ENCODE data around the gene ZNF597.

Gene ZNF597

DNA sequence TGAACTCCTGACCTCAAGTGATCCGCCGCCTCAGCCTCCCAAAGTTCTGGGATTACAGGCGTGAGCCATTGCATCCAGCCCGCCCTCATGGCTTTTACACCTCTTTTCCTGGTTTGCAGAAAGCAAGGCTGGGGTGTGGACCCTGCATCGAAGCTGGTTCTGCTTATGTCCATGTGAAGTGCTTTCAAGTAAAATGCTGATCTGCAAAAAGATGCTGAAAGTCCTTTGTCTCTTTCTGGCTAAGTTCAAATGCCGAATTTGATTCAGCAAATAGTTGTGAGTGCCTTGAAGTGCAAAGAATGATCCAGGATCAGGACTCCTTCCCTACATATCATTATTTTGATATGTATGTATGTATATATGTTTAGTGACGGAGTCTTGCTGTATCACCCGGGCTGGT, 17.3 kb upstream of the ZNF597 start:
- peaks cover 3 to 4% of the 10 kb centered on the region in 2 experiments for H3K36me3 ChIP-seq (ENCODE audit: control insufficient read depth in 1 of 2, insufficient read depth in 2 of 2, low read depth in 1 of 2, low read length in 2 of 2)
- no peak overlapping the region for H3K4me3 ChIP-seq (ENCODE audit: insufficient read depth in 1 of 2, low read depth in 1 of 2, low read length in 2 of 2)
- H2BK12ac ChIP-seq (ENCODE audit: low read length in 2 of 2) = no peak overlapping the region
- no peak overlapping the region for H2AFZ ChIP-seq (ENCODE audit: low read depth, low read length)
- no peak overlapping the region for H3K27ac ChIP-seq (ENCODE audit: low read length, poor library complexity, severe bottlenecking)
- H3K9ac ChIP-seq (ENCODE audit: low read length) = no peak overlapping the region
- H3K9me3 ChIP-seq (ENCODE audit: control insufficient read depth, low read length) = no peaks in the 10 kb centered on the region
- no peak overlapping the region for H3K23ac ChIP-seq (ENCODE audit: low read length in 2 of 2)
- H4K8ac ChIP-seq (ENCODE audit: low read length) = no peak overlapping the region
- peaks cover 1% of the 10 kb centered on the region for H3K79me1 ChIP-seq (replicated peaks; ENCODE audit: low read length, poor library complexity, severe bottlenecking)
- H3K27me3 ChIP-seq (ENCODE audit: control insufficient read depth in 1 of 2, insufficient read depth in 1 of 2, low read length in 2 of 2) = no peaks in the 10 kb centered on the region
- no peak overlapping the region for H2BK5ac ChIP-seq (ENCODE audit: low read depth, low read length, poor library complexity, severe bottlenecking)
- no peak overlapping the region for H3K4me2 ChIP-seq (ENCODE audit: low read length, poor library complexity, severe bottlenecking)
- no peak overlapping the region for H2BK120ac ChIP-seq (ENCODE audit: low read depth, low read length)
- H3K14ac ChIP-seq (ENCODE audit: low read length in 2 of 2) = no peak overlapping the region
- DNase-seq = no peak
- no peak overlapping the region for H4K91ac ChIP-seq (ENCODE audit: low read length)
- no peak overlapping the region for H3K4ac ChIP-seq (ENCODE audit: low read depth in 1 of 2, low read length in 2 of 2)
- WGBS = 98% methylated on average over 5 of the region's 8 CpGs
- H2BK15ac ChIP-seq (ENCODE audit: low read depth, poor library complexity, severe bottlenecking) = no peak overlapping the region
- H2AK5ac ChIP-seq (ENCODE audit: low read length, severe bottlenecking) = no peak overlapping the region
- no peak overlapping the region for H3K18ac ChIP-seq (ENCODE audit: low read depth in 1 of 2, low read length in 2 of 2)
- H3K4me1 ChIP-seq (ENCODE audit: control insufficient read depth, insufficient read depth, low read depth, low read length) = peaks cover 15% of the 10 kb centered on the region

DNA sequence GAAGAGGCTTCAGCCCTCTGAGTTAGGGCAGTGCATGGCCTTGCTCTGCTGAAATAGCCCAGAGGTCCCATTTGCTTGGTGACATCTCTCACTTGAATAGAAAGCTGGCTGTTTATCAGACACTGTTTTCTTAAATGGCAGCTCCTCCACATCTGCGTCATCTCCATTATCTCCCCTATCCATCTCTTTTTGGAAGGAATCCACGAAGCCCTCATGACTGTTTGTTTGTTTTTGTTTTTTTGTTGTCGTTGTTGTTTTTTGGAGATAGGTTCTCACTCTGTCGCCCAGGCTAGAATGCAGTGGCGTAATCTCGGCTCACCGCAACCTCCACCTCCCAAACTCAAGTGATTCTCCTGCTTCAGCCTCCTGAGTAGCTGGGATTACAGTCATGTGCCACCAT, 16.8 kb upstream of the ZNF597 start:
- H4K8ac ChIP-seq (ENCODE audit: low read length) = no peak overlapping the region
- H3K79me1 ChIP-seq (replicated peaks; ENCODE audit: low read length, poor library complexity, severe bottlenecking) = peaks cover 1% of the 10 kb centered on the region
- H3K36me3 ChIP-seq (ENCODE audit: control insufficient read depth in 1 of 2, insufficient read depth in 2 of 2, low read depth in 1 of 2, low read length in 2 of 2) = no peaks in the 10 kb centered on the region
- H2BK12ac ChIP-seq (ENCODE audit: low read length in 2 of 2) = no peak overlapping the region
- H3K4me3 ChIP-seq (ENCODE audit: insufficient read depth in 1 of 2, low read depth in 1 of 2, low read length in 2 of 2) = peak overlapping the region in 1 of 2 experiments; percentile 97
- no peaks in the 10 kb centered on the region for H3K27me3 ChIP-seq (ENCODE audit: control insufficient read depth in 1 of 2, insufficient read depth in 1 of 2, low read length in 2 of 2)
- H3K9me3 ChIP-seq (ENCODE audit: control insufficient read depth, low read length) = no peaks in the 10 kb centered on the region
- H2BK5ac ChIP-seq (ENCODE audit: low read depth, low read length, poor library complexity, severe bottlenecking) = no peak overlapping the region
- H3K4ac ChIP-seq (ENCODE audit: low read depth in 1 of 2, low read length in 2 of 2) = no peak overlapping the region
- no peak overlapping the region for H4K91ac ChIP-seq (ENCODE audit: low read length)
- no peak overlapping the region for H2AFZ ChIP-seq (ENCODE audit: low read depth, low read length)
- no peak overlapping the region for H3K23ac ChIP-seq (ENCODE audit: low read length in 2 of 2)
- no peak overlapping the region for H3K18ac ChIP-seq (ENCODE audit: low read depth in 1 of 2, low read length in 2 of 2)
- H3K9ac ChIP-seq (ENCODE audit: low read length) = peak overlapping the region; percentile 98
- peak; percentile 11 for DNase-seq
- peak overlapping the region; percentile 4 for H2AK5ac ChIP-seq (ENCODE audit: low read length, severe bottlenecking)
- no peak overlapping the region for H3K14ac ChIP-seq (ENCODE audit: low read length in 2 of 2)
- peak overlapping the region; percentile 17 for H3K4me2 ChIP-seq (ENCODE audit: low read length, poor library complexity, severe bottlenecking)
- 60% methylated on average over 2 of the region's 7 CpGs for whole genome bisulfite sequencing
- no peak overlapping the region for H2BK120ac ChIP-seq (ENCODE audit: low read depth, low read length)
- no peak overlapping the region for H2BK15ac ChIP-seq (ENCODE audit: low read depth, poor library complexity, severe bottlenecking)
- peaks cover 12% of the 10 kb centered on the region for H3K4me1 ChIP-seq (ENCODE audit: control insufficient read depth, insufficient read depth, low read depth, low read length)
- peak overlapping the region; percentile 21 for H3K27ac ChIP-seq (ENCODE audit: low read length, poor library complexity, severe bottlenecking)

DNA sequence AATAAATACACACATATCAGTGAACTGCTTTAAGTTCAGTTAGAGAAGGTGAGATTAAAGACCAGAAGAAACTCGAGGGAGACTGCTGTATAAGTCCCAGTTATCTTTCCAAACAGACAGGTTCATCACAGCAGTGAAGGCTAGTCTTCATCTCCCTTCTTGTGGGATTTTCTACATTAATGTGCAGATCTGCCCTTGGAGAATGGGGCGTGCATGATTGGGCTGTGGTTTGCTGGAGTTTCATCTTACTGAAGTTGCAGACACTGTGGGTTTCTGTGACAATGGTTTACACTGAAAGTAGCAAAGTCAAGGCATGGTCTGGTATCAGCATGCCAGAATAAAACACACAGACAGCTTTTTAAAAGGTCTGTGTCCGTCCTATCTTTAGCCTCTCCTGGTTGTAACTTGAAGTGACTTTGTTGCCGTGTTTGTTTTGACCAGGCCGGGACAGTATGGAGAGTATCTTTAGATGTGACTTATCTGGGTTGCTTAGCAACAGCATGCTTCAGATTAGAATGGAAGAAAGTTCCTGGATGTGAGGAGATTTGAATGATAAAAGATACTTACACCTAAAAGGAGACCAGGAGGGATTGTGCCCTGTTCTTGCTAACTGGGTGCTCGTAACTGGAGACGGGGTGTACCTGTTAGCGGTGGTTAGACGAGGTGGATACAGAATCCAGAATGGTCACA, 16.2 kb upstream of the ZNF597 start:
- no peaks in the 10 kb centered on the region for H3K9me3 ChIP-seq (ENCODE audit: control insufficient read depth, low read length)
- WGBS = 57% methylated on average over 9 of the region's 9 CpGs

DNA sequence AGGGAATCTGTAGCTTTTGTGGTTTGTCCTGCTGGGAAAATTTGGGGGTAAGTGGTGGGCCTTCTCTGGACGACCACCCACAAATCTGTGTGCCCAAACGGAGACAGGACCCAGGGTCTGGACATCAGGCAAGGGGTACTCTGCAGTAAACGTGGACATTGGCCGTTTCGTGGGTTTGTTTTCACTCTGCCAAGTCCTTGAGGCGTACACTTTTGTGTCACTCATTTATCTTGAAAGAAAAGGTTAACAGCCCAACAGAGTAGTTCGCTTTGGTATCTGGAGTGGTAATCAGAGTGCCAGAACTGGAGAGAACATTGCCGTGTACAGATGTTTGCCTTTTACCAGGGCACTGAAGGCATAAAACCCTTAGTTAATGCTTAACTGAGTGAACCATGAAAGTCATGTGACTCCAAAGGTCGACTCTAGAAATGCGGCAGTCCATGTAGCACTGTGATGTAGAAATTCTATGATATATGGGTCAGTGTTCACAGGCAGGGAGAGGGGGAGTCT, 15.6 kb upstream of the ZNF597 start:
- peaks cover 1% of the 10 kb centered on the region for H3K79me1 ChIP-seq (replicated peaks; ENCODE audit: low read length, poor library complexity, severe bottlenecking)
- H3K27ac ChIP-seq (ENCODE audit: low read length, poor library complexity, severe bottlenecking) = peak overlapping the region; percentile 96
- peak overlapping the region; percentile 84 for H2AK5ac ChIP-seq (ENCODE audit: low read length, severe bottlenecking)
- H3K18ac ChIP-seq (ENCODE audit: low read depth in 1 of 2, low read length in 2 of 2) = peak overlapping the region in 1 of 2 experiments; percentile 91
- no peak overlapping the region for H2AFZ ChIP-seq (ENCODE audit: low read depth, low read length)
- H4K91ac ChIP-seq (ENCODE audit: low read length) = no peak overlapping the region
- peaks cover 14% of the 10 kb centered on the region for H3K4me1 ChIP-seq (ENCODE audit: control insufficient read depth, insufficient read depth, low read depth, low read length)
- peak; percentile 47 for DNase-seq
- no peaks in the 10 kb centered on the region for H3K9me3 ChIP-seq (ENCODE audit: control insufficient read depth, low read length)
- peak overlapping the region; percentile 98 for H3K9ac ChIP-seq (ENCODE audit: low read length)
- H2BK12ac ChIP-seq (ENCODE audit: low read length in 2 of 2) = peak overlapping the region in 1 of 2 experiments; percentile 70
- H2BK15ac ChIP-seq (ENCODE audit: low read depth, poor library complexity, severe bottlenecking) = no peak overlapping the region
- H2BK5ac ChIP-seq (ENCODE audit: low read depth, low read length, poor library complexity, severe bottlenecking) = peak overlapping the region; percentile 26
- H4K8ac ChIP-seq (ENCODE audit: low read length) = peak overlapping the region; percentile 38
- H3K4ac ChIP-seq (ENCODE audit: low read depth in 1 of 2, low read length in 2 of 2) = no peak overlapping the region
- no peak overlapping the region for H3K14ac ChIP-seq (ENCODE audit: low read length in 2 of 2)
- H3K27me3 ChIP-seq (ENCODE audit: control insufficient read depth in 1 of 2, insufficient read depth in 1 of 2, low read length in 2 of 2) = no peaks in the 10 kb centered on the region
- no peak overlapping the region for H2BK120ac ChIP-seq (ENCODE audit: low read depth, low read length)
- peak overlapping the region; percentile 91 for H3K4me2 ChIP-seq (ENCODE audit: low read length, poor library complexity, severe bottlenecking)
- H3K23ac ChIP-seq (ENCODE audit: low read length in 2 of 2) = no peak overlapping the region
- no peaks in the 10 kb centered on the region for H3K36me3 ChIP-seq (ENCODE audit: control insufficient read depth in 1 of 2, insufficient read depth in 2 of 2, low read depth in 1 of 2, low read length in 2 of 2)
- peak overlapping the region; percentile 92 to 97 for H3K4me3 ChIP-seq (ENCODE audit: insufficient read depth in 1 of 2, low read depth in 1 of 2, low read length in 2 of 2)
- 15% methylated on average over 10 of the region's 10 CpGs for WGBS

More for the DNA sequence above, 16.2 kb upstream of the ZNF597 start:
- no peaks in the 10 kb centered on the region for H3K36me3 ChIP-seq (ENCODE audit: control insufficient read depth in 1 of 2, insufficient read depth in 2 of 2, low read depth in 1 of 2, low read length in 2 of 2)
- H3K9ac ChIP-seq (ENCODE audit: low read length) = peak overlapping the region; percentile 98
- no peaks in the 10 kb centered on the region for H3K27me3 ChIP-seq (ENCODE audit: control insufficient read depth in 1 of 2, insufficient read depth in 1 of 2, low read length in 2 of 2)
- no peak overlapping the region for H3K14ac ChIP-seq (ENCODE audit: low read length in 2 of 2)
- no peak overlapping the region for H2BK15ac ChIP-seq (ENCODE audit: low read depth, poor library complexity, severe bottlenecking)
- no peak overlapping the region for H3K23ac ChIP-seq (ENCODE audit: low read length in 2 of 2)
- no peak overlapping the region for H4K91ac ChIP-seq (ENCODE audit: low read length)
- H3K27ac ChIP-seq (ENCODE audit: low read length, poor library complexity, severe bottlenecking) = peak overlapping the region; percentile 96
- DNase-seq = peak; percentile 52
- H3K18ac ChIP-seq (ENCODE audit: low read depth in 1 of 2, low read length in 2 of 2) = no peak overlapping the region
- peaks cover 1% of the 10 kb centered on the region for H3K79me1 ChIP-seq (replicated peaks; ENCODE audit: low read length, poor library complexity, severe bottlenecking)
- no peak overlapping the region for H2AFZ ChIP-seq (ENCODE audit: low read depth, low read length)
- H2BK5ac ChIP-seq (ENCODE audit: low read depth, low read length, poor library complexity, severe bottlenecking) = no peak overlapping the region
- peaks cover 11% of the 10 kb centered on the region for H3K4me1 ChIP-seq (ENCODE audit: control insufficient read depth, insufficient read depth, low read depth, low read length)
- H3K4me3 ChIP-seq (ENCODE audit: insufficient read depth in 1 of 2, low read depth in 1 of 2, low read length in 2 of 2) = peak overlapping the region in 1 of 2 experiments; percentile 97
- H2BK12ac ChIP-seq (ENCODE audit: low read length in 2 of 2) = no peak overlapping the region
- H3K4ac ChIP-seq (ENCODE audit: low read depth in 1 of 2, low read length in 2 of 2) = no peak overlapping the region
- H3K4me2 ChIP-seq (ENCODE audit: low read length, poor library complexity, severe bottlenecking) = peak overlapping the region; percentile 91
- no peak overlapping the region for H4K8ac ChIP-seq (ENCODE audit: low read length)
- no peak overlapping the region for H2BK120ac ChIP-seq (ENCODE audit: low read depth, low read length)
- peak overlapping the region; percentile 31 for H2AK5ac ChIP-seq (ENCODE audit: low read length, severe bottlenecking)

Data from mesenchymal stem cell (in vitro differentiated cells and primary cell).